CD4-positive, alpha-beta T cell treated with Interleukin-6 at 100 ng/mL for 8 hours (primary cell): ENCODE measurements around the gene SLC2A13.
A peak's percentile ranks its signal among the peaks of the same experiment; 100 is the strongest.

Experiments
- DNase-seq: peaks from one replicate; pipeline ENCODE4 v3.0.0-alpha.2; 2020; ENCODE audit warnings: mixed read lengths, low spot score

The SLC2A13 gene

DNA sequence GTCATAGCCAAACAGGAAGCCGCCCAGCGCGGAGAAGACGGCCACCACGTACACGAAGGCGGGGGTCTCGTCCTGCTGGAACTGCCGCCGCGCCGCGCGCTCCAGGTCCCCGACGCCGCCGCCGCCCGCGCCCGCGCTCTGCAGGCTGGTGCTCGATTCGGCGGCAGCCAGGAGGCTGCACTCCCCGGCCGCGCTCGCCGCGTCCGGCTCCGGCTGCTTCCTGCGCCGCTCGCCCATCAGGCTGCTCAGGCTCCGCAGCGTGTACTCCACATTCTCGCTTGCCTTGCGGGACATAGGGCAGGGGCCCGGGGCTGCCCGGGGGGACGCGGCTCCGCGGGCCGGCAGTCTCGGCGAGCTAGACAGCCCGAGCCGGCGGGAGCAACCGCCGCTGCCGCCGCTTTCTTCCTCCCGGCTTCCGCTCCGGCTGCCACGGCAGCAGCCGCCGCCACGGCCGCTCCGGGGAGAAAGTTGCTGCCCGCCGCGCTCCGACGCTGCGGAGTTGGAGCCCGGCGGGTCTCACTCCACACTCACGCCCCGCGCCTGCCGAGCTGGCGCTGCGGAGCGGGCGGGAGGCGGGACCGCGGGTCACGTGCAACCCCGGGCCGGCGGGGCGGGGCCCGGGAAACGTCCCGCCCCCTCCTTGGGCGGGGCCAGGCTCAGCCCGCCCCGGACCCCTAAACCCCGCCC, at the start of gene SLC2A13:
Gene SLC2A13 (minus strand): TSS at position 567 of the 687 bp plus-strand sequence. CDS start 273 bp downstream, at position 294.
- peak; percentile 73 for DNase-seq

- DNase-seq: no peak
Measured at GRCh38 chr12:40154381-40154780, 48.5 kb upstream of the SLC2A13 start.

DNA sequence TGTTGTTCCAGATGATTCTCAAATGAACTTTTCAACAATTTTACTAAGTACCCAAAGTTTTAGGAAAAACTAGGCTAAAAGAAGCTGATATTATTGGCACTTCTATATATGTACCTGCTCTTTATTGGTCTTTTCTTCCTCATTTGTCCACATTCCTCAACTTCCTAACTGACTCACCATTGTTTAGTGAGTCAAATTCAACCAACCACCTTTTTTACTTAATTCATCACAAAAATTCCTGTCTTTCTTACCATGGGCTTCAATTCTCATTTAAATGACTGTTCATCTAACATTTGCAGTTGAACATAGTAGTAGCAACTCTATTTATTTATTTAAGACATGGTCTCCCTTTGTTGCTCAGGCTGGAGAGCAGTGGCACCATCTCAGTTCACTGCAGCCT, 47.6 kb upstream of the SLC2A13 start:
- no peak for DNase-seq

- DNase-seq: peak; percentile 46
Measured at GRCh38 chr12:40152783-40153383, 47.0 kb upstream of the SLC2A13 start.

DNA sequence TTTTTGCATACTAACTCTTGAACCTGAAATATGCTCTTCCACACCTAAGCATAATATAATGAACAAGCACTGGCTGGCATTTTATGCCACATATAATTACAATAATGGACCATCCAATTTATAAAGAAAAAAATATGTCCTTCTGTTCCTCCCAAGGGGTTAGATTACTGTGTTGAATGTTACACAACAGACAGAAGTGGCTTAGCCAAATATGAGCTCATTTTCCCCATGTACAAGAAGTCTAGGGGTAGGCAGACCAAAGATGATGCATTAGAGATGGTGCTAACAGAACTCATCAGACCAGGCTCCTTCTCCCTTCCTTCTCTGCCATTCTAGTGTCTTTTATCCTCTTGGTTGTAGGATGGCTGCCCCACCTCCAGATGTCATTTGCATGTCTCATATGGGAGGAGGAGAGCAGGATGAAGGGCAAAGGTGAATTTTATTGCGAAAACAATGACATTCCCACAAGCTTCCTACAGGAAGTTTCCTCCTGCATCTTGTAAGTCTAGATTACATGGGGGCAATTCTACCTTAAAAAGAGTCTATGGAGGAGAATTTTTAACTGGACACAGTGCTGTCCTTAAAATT, 43.9 kb upstream of the SLC2A13 start:
- DNase-seq: no peak

- DNase-seq: no peak
Measured at GRCh38 chr12:40146800-40147797, 41.2 kb upstream of the SLC2A13 start.

DNA sequence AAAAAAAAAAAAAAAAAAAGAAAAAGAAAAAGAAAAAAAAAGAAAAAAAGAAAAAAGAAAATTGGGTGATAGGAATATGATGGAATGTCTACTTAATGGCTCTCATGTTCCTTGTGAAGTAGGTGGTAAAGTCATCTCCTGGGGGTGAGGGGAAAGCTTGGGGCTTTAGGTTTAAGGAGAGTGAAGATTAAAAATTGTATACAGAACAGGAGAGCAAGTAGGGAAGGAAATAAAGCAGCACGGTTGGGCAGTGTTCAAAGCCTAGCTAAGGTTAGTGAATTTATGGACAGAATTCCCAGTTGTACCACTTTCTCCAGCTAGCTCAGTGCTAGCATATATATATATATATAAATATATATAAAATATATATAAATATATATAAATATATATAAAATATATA, 40.0 kb upstream of the SLC2A13 start:
- DNase-seq: no peak

DNA sequence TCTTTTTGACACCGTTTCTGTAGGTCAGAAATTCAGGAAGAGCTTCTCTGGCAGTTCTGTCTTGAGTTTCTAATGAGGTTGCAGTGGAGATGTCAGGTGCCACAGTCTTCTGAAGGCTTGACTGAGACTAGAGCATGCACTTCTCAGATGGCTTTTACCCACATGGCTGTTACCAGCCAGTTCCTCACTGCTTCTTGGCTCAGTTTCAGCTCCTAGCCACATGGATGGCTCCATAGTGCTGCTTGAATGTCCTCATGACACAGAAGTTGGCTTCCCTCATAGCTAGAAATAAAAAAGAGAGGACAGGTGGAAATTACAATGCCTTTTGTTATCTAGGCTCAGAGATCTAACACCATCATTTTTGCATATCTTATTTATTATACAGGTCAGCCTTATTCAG, 38.1 kb upstream of the SLC2A13 start:
- no peak for DNase-seq

GRCh38 chr12:40142001-40142744, 36.3 kb upstream of the SLC2A13 start:
- no peak for DNase-seq

DNA sequence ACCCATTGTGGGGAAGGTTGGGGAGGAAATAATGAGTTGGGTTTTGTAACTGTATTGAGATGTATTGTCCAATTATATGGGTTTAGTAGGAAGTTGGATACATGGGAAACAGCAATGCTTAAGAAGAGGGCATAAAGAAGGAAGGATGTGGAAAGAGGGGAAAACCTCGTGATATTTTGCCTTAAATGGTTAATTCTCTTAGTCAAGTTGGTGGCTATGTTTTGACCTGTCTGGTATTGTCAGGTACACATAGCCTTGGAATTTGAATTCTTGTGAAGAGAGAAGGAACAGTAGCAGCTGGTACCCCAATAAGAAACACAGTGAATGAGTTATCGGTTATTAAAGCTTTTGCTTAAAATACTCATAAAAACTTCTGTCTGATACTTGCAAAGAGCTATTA, 32.6 kb upstream of the SLC2A13 start:
- DNase-seq: no peak

DNA sequence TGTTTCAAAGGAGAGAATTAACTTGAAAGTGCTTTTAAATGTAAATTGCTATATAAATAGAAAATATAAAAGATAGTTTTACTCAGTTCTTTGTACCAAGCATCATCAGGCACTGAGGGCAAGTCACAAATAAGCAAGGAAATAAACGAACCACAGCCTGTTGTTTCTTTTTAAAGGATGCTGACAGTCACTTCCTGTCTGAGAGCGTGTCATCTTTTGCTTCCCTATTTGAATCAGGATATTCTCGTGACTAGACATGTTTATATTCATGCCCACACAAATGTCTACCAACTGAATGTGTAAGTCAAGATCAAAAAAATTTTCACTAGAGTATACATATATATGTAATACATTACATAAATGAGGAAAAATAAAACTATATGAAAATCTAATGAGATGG, 31.4 kb upstream of the SLC2A13 start:
- peak; percentile 21 for DNase-seq

GRCh38 chr12:40127408-40127807, 21.5 kb upstream of the SLC2A13 start:
- DNase-seq: no peak

GRCh38 chr12:40123496-40123895, 17.6 kb upstream of the SLC2A13 start:
- no peak for DNase-seq

DNA sequence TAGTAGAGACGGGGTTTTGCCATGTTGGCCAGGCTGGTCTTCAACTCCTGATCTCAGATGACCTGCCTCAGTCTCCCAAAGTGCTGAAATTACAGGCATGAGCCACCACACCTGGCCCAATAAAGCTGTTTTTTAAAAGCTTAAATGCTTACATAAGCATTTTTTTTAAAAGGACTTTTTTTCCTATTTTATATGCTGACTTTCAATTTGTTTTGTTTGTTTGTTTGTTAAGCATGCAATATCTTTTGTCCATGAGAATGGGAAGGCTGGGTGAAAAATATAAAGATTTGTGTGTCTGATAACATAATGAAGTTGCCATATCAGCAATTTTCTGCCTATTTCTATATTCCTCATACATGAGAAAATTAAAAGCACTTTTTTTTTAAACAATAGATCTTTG, 17.0 kb upstream of the SLC2A13 start:
- DNase-seq: no peak

DNA sequence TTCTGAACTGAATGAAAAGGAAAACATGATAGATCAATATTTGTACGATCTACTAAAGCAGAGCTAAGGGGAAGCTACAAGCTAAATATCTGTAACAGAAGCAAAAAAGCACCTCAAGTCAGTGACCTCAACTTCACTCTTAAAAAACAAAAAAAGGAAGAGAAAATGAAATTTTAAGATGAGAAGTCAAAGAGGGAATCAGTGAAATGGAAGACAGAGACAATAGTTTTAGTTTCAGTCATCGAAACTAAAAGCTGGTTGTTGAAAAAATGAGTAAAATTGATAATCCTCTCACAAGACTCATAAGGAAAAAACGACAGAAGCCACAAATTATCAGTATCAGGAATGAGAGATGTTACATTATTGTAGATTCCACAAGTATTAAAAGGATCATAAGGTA, 11.9 kb upstream of the SLC2A13 start:
- no peak for DNase-seq

GRCh38 chr12:40110586-40110985, 4.7 kb upstream of the SLC2A13 start:
- no peak for DNase-seq

DNA sequence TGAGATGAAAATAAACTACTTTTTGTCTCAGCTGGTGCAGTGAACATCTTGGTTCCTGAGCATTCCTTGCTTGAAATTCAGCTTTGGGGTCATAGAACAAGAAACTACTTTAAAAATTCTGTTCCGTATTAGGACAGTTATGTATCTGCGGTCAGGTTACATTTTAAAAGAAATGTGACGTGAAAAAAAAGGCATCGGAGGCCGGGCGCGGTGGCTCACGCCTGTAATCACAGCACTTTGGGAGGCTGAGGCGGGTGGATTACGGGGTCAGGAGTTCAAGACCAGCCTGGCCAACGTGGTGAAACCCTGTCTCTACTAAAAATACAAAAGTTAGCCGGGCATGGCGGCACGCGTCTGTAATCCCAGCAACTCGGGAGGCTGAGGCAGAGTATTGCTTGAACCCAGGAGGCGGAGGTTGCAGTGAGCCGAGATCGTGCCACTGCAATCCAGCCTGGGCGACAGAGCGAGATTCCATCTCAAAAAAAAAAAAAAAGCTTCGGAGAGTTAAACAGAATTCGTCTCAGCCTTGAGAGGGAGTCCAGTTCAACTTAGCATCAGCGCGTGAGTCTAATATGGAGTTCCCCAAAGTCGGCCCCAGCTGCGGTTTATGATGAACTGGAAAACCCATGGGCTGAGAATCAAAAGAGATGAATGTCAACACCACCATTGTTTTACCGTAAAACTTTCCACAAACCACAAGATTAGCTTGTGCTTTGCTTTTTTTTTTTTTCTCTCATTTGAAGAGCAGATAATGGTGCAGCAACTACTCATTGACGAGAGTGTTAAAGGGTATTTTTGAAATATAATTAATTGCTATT, 2.1 kb upstream of the SLC2A13 start:
- DNase-seq: no peak

- peak; percentile 85 for DNase-seq
Measured at GRCh38 chr12:40107098-40107802, 1.4 kb upstream of the SLC2A13 start.

DNA sequence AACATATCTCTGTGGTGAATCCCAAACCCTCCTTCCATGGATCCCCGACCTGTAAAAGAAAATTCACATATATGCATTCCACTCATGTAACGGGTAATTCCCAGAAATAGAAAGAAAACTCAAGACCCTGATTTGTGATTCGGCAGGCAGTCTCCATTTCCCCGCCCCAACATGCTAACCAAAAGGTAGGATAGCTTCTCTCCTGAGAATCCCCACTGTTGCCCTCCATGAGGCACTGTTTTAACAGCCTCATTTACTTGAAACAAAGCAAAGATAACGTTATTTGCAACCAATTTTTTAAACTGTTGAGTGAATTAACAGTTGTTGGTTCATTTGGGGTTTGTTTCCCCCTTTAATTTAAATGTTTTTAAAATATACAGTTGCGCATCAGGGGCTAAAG, 774 bp upstream of the SLC2A13 start:
- DNase-seq: no peak

- no peak for DNase-seq
Measured at GRCh38 chr12:40106202-40106533, 287 bp upstream of the SLC2A13 start.

GRCh38 chr12:40105265-40105514, 691 bp downstream of the SLC2A13 start:
- DNase-seq: no peak
